IMR-90 (cell line): ENCODE data around the gene RABGAP1.

ENCODE experiments used
- CEBPB ChIP-seq: IDR thresholded peaks from 2 replicates; pipeline ENCODE4 v1.6.1; 2012; ENCODE audit warnings: low read depth, low read length, improper control_type of control experiment
- MAFK ChIP-seq: IDR thresholded peaks from 2 replicates; pipeline ENCODE4 v1.6.1; 2012; ENCODE audit warnings: low read depth, low read length, improper control_type of control experiment
- MXI1 ChIP-seq: IDR thresholded peaks from 2 replicates; pipeline ENCODE4 v1.6.1; 2012; ENCODE audit warnings: low read depth, mild to moderate bottlenecking, low read length, moderate library complexity, borderline replicate concordance
- POLR2A ChIP-seq: IDR thresholded peaks from 2 replicates; pipeline ENCODE4 v1.6.1; 2012; ENCODE audit warnings: mild to moderate bottlenecking, low read depth, low read length
- RAD21 ChIP-seq: IDR thresholded peaks from 2 replicates; pipeline ENCODE4 v1.6.1; 2012; ENCODE audit warnings: low read length, improper control_type of control experiment
- RCOR1 ChIP-seq: IDR thresholded peaks from 2 replicates; pipeline ENCODE4 v1.6.1; 2012; ENCODE audit warnings: mild to moderate bottlenecking, low read length, improper control_type of control experiment; ENCODE audit not compliant: insufficient replicate concordance
- SMC3 ChIP-seq: fragments of 150-350 bp; IDR thresholded peaks from 2 replicates; pipeline ENCODE4 v1.6.1; 2016; ENCODE audit warnings: low read depth, mild to moderate bottlenecking, antibody characterized with exemption, low read length, moderate library complexity
- TF ChIP-seq, protein P1 (sequence below): conservative IDR thresholded peaks from 2 replicates; pipeline ENCODE4 v1.5.1; 2012; ENCODE audit warnings: mild to moderate bottlenecking, low read depth, low read length, improper control_type of control experiment

DNA sequence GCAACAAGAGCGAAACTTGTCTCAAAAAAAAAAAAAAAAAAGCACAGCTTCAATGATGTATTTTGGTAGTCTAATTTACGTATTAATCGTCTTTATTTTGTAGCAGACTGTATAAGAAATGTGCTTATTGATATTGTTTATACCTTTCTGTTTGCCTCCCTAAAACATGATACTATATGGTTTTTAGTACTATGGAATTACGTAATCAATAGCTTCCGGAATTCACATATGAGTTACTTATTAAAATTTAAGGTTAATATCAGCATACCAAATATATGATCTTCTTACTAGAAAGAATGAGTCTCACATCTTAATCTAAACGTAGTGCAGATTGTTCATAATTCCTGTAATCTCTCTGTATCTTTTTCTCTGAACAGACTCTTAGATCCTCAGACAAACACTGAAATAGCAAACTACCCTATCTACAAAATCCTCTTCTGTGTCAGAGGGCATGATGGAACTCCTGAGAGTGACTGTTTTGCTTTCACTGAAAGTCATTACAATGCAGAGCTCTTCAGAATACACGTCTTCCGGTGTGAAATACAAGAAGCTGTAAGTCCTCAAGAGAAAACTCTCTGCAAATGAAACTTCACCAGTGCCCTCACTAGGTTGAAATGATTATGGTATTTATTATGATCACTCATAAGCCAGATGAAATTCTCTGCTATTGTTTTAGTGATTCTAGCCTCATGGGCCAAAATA lies 48.3 kb downstream of the RABGAP1 start:
- TF ChIP-seq POLR2A, result no peak
- TF ChIP-seq, protein P1, sequence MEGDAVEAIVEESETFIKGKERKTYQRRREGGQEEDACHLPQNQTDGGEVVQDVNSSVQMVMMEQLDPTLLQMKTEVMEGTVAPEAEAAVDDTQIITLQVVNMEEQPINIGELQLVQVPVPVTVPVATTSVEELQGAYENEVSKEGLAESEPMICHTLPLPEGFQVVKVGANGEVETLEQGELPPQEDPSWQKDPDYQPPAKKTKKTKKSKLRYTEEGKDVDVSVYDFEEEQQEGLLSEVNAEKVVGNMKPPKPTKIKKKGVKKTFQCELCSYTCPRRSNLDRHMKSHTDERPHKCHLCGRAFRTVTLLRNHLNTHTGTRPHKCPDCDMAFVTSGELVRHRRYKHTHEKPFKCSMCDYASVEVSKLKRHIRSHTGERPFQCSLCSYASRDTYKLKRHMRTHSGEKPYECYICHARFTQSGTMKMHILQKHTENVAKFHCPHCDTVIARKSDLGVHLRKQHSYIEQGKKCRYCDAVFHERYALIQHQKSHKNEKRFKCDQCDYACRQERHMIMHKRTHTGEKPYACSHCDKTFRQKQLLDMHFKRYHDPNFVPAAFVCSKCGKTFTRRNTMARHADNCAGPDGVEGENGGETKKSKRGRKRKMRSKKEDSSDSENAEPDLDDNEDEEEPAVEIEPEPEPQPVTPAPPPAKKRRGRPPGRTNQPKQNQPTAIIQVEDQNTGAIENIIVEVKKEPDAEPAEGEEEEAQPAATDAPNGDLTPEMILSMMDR, result no peak
- no peak for TF ChIP-seq MAFK
- no peak for TF ChIP-seq SMC3
- TF ChIP-seq MXI1, result no peak
- no peak for TF ChIP-seq RCOR1
- TF ChIP-seq CEBPB, result peak; percentile 30; the same call in 1 of the 2 replicates
- TF ChIP-seq RAD21, result no peak
